Astrocyte of the spinal cord (primary cell): ENCODE measurements around the gene ZSCAN26.

ENCODE experiments used
- DNase-seq: peaks from one replicate; pipeline ENCODE4 v3.0.0; 2011; ENCODE audit warnings: low read depth, low spot score
- H3K4me3 ChIP-seq: 2 replicates; pipeline ENCODE4 v1.5.1; 2011; ENCODE audit warnings: low read depth, mild to moderate bottlenecking, low read length, moderate library complexity
- CTCF ChIP-seq: IDR thresholded peaks from 2 replicates; pipeline ENCODE4 v1.5.1; 2012; ENCODE audit warnings: low read depth, mild to moderate bottlenecking, low read length, inconsistent platforms
- in situ Hi-C: cut with HindIII; loops from 2 replicates; pipeline ENCODE4 v1.10.0; 2017; ENCODE audit warnings: low sequenced_read_pairs

ZSCAN26 gene

GRCh38 chr6:28266962-28267694 lies at the start of gene ZSCAN26:
Gene ZSCAN26, plus strand, starts transcription at chr6:28267143. Its CDS starts 4,777 bp downstream, at chr6:28271920.
- H3K4me3 ChIP-seq = peak within 1 kb of the TSS; percentile 73
- no peak for TF ChIP-seq CTCF
- DNase-seq = peak; percentile 92
- in situ Hi-C loops = no loop called here

GRCh38 chr6:28217890-28218289 lies 49.1 kb upstream of the ZSCAN26 start:
- DNase-seq = no peak
- in situ Hi-C loops = no loop called here
- no peak for TF ChIP-seq CTCF
- H3K4me3 ChIP-seq = no peak overlapping the region

- TF ChIP-seq CTCF = no peak
- in situ Hi-C loops = no loop called here
- H3K4me3 ChIP-seq = peak overlapping the region; percentile 56
- peak; percentile 58 for DNase-seq
These were observed 48.4 kb upstream of the ZSCAN26 start for GRCh38 chr6:28218312-28219248.

- no peak overlapping the region for H3K4me3 ChIP-seq
- in situ Hi-C loops = no loop called here
- no peak for TF ChIP-seq CTCF
- no peak for DNase-seq
These were observed 46.4 kb upstream of the ZSCAN26 start for GRCh38 chr6:28220257-28221133.

- in situ Hi-C loops = no loop called here
- no peak for TF ChIP-seq CTCF
- H3K4me3 ChIP-seq = peak overlapping the region; percentile 91
- no peak for DNase-seq
These were observed 42.5 kb upstream of the ZSCAN26 start for GRCh38 chr6:28224131-28225055.
